Measurements from ENCODE around the gene WDR7. TPM values are rescaled to one million over a fixed set of nuclear protein-coding genes. Genes with fewer than 3 reads are reported as not detected.

WDR7 gene
- total RNA-seq, 1 donor from 2014 or later = 8.2 TPM

GRCh38 chr18:57008001-57008686, 357.0 kb downstream of the WDR7 start:
- TF ChIP-seq CTCF (conservative IDR thresholded peaks at IDR 0.05; ENCODE audit: low read depth, low read length) = no peak
- DNase-seq (ENCODE audit: low read depth) = no peak

DNA sequence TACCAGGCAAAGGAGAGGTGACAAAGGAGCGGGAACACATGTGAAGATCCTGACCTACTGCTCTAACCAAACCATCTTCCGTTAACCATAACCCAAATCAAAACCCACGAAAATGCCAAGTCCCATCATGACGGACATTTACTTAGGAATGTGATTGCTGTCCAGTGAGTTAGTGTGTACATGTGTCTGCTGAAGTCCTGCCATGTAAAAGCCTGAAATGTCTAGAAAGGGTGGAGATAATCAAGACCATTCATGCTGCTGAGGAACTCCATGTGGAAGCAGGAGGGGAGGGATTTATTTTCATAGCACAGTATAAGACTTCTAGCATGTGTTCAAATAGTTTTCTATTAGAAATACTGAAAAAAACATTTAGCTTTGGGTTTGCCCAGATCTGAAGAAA, 358.7 kb downstream of the WDR7 start:
- no peak for DNase-seq (ENCODE audit: low read depth)
- no peak overlapping the region for H3K4me3 ChIP-seq (ENCODE audit: low read depth, low read length)
- TF ChIP-seq CTCF (conservative IDR thresholded peaks at IDR 0.05; ENCODE audit: low read depth, low read length) = no peak

More at GRCh38 chr18:57008001-57008686, 357.0 kb downstream of the WDR7 start:
- H3K4me3 ChIP-seq (ENCODE audit: low read depth, low read length) = no peak overlapping the region

GRCh38 chr18:57014772-57015413, 363.7 kb downstream of the WDR7 start:
- no peak overlapping the region for H3K4me3 ChIP-seq (ENCODE audit: low read depth, low read length)
- TF ChIP-seq CTCF (conservative IDR thresholded peaks at IDR 0.05; ENCODE audit: low read depth, low read length) = no peak
- no peak for DNase-seq (ENCODE audit: low read depth)

DNA sequence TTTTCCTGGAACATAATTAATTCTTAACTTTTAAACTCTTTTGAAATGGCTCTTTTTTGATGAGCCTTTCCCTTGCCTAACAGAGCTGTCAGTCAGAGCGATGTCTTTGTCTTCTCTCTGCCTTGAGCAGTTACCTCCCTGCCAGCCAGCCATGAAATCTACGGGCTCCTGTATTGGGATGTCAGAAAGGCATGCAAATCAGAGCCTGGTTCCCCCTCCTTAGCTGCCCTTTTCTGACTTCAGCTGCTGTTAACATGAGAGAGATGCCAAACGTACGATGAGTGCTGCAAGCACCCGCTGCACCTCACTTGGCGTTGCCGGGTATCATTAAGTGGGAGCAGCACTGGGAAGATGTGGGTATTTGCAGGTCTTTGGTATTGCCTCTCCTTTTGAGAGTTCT, 364.3 kb downstream of the WDR7 start:
- no peak for DNase-seq (ENCODE audit: low read depth)
- no peak overlapping the region for H3K4me3 ChIP-seq (ENCODE audit: low read depth, low read length)
- TF ChIP-seq CTCF (conservative IDR thresholded peaks at IDR 0.05; ENCODE audit: low read depth, low read length) = no peak

GRCh38 chr18:57018845-57019244, 367.7 kb downstream of the WDR7 start:
- TF ChIP-seq CTCF (conservative IDR thresholded peaks at IDR 0.05; ENCODE audit: low read depth, low read length) = no peak
- H3K4me3 ChIP-seq (ENCODE audit: low read depth, low read length) = no peak overlapping the region
- no peak for DNase-seq (ENCODE audit: low read depth)

- no peak for DNase-seq (ENCODE audit: low read depth)
- H3K4me3 ChIP-seq (ENCODE audit: low read depth, low read length) = no peak overlapping the region
- TF ChIP-seq CTCF (conservative IDR thresholded peaks at IDR 0.05; ENCODE audit: low read depth, low read length) = no peak
Observed at GRCh38 chr18:57022716-57023115, 371.6 kb downstream of the WDR7 start.
